ENCODE results near the gene IL12RB2. TPM values are rescaled to one million over a fixed set of nuclear protein-coding genes. Genes with fewer than 3 reads are reported as not detected.
A peak's percentile ranks its signal among the peaks of the same experiment; 100 is the strongest.

IL12RB2 gene
- total RNA-seq, 6 experiments from 2014 or later: 0.12 to 1.3 (median 0.31) TPM

DNA sequence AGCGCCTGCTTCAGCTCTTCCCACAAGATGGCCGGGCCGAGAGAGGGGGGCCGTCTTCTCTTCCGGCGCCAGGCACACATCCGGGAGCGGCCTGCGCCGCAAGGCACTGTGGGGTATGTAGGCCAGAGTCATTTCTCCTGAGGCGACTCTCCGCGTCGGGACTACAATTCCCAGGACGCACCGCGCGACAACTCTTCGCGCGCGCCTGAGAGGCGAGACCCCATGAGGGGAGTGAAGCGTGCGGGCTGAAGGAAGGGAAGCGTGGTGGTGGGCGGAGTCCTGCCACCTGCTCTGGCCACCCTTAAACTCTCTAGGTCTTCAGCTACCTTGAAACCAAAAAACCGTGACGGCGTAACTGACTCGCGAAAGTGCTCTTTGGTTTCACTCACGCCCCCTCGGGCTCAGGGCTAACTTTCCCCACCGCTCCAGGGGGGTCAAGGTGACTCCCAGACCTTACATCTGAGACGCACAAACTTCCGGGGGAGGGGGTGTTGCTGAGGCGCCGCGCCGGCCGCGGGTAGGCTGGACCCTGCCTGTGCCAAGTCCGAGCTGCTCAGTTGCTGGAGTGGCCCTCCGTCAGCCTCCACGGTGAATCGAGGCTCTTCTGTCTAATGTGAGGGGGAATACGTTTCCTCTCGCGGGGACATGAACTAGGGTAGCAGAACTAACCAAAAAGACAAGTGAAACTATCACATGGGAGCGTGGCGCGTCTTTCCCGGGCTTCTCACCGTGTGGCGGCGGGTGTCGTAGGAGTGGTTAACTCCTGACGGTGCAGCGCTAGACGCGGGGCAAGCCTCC lies 122.9 kb downstream of the IL12RB2 start, which contains the start of gene SERBP1:
Gene SERBP1 (minus strand): TSS at position 45 of the 798 bp plus-strand sequence. CDS start 102 bp downstream, outside the sequence.
- H3K4me1 ChIP-seq: peaks cover 0 to 12% (median 6%) of the 10 kb centered on the region in 4 donors

DNA sequence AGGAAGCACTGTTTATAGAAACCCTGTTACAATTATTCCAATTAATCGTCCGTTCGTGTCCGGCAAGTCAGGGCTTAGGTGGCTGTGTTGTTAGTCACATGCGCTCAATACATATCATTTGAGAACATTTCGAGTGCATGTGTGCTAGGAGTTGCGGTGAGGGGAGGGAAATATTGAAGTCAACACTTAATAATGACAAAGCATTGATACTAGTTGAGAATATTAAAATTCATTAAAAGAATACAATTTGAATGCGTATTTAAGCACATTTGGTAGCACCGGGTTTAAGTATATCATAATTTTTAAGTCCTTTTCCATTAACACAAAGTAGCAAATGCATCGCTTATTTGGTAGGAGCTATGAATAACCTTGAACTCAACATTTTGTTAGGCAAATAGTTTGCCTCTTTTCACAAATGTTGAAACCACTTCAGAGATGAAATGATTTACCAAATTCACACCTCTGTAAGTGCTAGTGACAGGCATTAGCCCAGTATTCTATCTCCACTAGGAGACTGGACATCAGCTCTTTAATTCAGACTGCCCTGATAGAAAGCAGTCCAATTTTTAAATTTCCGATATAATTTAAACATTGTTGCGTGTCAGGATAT lies 123.6 kb downstream of the IL12RB2 start:
- WGBS (ENCODE audit: insufficient coverage, low coverage, low lambda C conversion rate, missing lambda C conversion rate): 9% methylated on average over 12 of the region's 12 CpGs
- H3K4me1 ChIP-seq: peaks cover 0 to 12% (median 6%) of the 10 kb centered on the region in 4 donors
- H3K27me3 ChIP-seq: no peaks in the 10 kb centered on the region
- intact Hi-C loops (cut with DNase I): no loop called here
- H3K36me3 ChIP-seq: no peaks in the 10 kb centered on the region
- H3K9me3 ChIP-seq: no peaks in the 10 kb centered on the region
- TF ChIP-seq, protein P1, sequence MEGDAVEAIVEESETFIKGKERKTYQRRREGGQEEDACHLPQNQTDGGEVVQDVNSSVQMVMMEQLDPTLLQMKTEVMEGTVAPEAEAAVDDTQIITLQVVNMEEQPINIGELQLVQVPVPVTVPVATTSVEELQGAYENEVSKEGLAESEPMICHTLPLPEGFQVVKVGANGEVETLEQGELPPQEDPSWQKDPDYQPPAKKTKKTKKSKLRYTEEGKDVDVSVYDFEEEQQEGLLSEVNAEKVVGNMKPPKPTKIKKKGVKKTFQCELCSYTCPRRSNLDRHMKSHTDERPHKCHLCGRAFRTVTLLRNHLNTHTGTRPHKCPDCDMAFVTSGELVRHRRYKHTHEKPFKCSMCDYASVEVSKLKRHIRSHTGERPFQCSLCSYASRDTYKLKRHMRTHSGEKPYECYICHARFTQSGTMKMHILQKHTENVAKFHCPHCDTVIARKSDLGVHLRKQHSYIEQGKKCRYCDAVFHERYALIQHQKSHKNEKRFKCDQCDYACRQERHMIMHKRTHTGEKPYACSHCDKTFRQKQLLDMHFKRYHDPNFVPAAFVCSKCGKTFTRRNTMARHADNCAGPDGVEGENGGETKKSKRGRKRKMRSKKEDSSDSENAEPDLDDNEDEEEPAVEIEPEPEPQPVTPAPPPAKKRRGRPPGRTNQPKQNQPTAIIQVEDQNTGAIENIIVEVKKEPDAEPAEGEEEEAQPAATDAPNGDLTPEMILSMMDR (IDR thresholded peaks at IDR 0.05): no peak
- no peak for TF ChIP-seq POLR2A (IDR thresholded peaks at IDR 0.05)
- DNase-seq (no peak), ATAC-seq (no peak)
- peak overlapping the region; percentile 71 to 80 (median 75) for H3K4me3 ChIP-seq
- peak overlapping the region; percentile 77 to 90 (median 89) for H3K27ac ChIP-seq

More for the DNA sequence above, 122.9 kb downstream of the IL12RB2 start, which contains the start of gene SERBP1:
- DNase-seq (peak; percentile 97 to 98 (median 98)), ATAC-seq (peak; percentile 94 to 97 (median 94))
- Histone ChIP-seq H3K27me3 (no peaks in the 10 kb centered on the region), H3K36me3 (peaks cover 0 to 5% (median 2%) of the 10 kb centered on the region in 4 donors), H3K4me3 (peak within 1 kb of the TSS; percentile 71 to 80 (median 75)), H3K27ac (peak within 1 kb of the TSS; percentile 77 to 90 (median 89)), H3K9me3 (no peaks in the 10 kb centered on the region)
- 0% methylated on average over 29 of the region's 62 CpGs for WGBS (ENCODE audit: insufficient coverage, low coverage, low lambda C conversion rate, missing lambda C conversion rate)
- intact Hi-C loops (cut with DNase I): no loop called here
- TF ChIP-seq, protein P1 (IDR thresholded peaks at IDR 0.05): no peak
- peak; percentile 64 for TF ChIP-seq POLR2A (IDR thresholded peaks at IDR 0.05)

DNA sequence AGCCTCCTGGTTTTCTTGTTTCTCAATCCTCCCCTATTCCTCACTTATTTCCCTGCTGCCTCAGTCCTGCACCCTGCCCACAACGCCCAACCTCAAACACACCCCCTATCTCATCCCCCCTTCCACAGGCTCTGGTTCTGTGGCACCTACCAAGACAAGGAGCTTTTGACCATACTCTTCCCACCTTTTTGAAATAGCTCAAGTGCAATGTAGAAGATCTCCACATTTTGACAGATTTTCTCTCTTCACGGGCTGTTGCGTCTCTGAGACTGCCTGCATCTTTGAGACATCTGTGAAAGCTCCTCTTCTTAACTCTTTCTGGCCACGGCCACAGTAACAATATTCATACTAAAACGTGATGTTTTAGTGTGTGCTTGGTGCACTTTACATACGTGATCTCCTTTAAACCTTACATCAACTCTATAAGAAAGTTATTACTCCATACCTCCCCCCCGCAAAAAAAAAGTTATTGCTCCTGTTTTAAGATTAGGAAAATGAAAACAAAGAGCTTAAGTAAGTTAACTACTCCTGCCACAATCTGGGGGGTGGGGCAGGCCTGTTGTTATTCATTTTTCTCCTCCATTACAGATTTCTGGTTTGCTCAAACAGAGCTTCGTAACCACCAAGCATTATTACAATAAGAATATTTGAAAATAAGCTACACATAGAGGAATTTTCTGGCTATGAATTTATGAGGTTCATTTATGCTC lies 124.4 kb downstream of the IL12RB2 start:
- Histone ChIP-seq H3K4me3 (no peak overlapping the region), H3K27ac (no peak overlapping the region), H3K4me1 (peaks cover 0 to 6% (median 3%) of the 10 kb centered on the region in 4 donors), H3K36me3 (no peaks in the 10 kb centered on the region), H3K27me3 (no peaks in the 10 kb centered on the region), H3K9me3 (no peaks in the 10 kb centered on the region)
- ATAC-seq (no peak), DNase-seq (no peak)
- 74% methylated on average over 8 of the region's 8 CpGs for WGBS (ENCODE audit: insufficient coverage, low coverage, low lambda C conversion rate, missing lambda C conversion rate)
- TF ChIP-seq, protein P1 (IDR thresholded peaks at IDR 0.05): no peak
- no peak for TF ChIP-seq POLR2A (IDR thresholded peaks at IDR 0.05)
- intact Hi-C loops (cut with DNase I): no loop called here

DNA sequence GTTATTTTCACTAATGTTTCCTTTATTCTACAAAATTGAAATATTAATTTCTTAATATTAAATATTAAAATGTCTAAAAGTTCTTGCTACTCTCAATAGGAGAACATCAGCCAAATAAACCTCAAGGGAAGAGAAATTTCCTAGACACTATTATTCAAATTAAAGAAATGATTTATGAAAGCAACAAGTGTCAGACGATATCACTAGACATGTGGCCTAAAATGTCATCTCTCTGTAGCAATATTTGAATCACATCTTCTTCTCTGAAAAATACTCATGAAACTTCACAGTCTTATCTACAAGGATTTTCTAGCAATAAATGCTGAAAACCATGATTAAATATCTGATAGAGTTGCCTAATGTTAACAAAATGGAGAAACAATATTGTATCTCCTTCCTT lies 125.1 kb downstream of the IL12RB2 start:
- TF ChIP-seq, protein P1 (IDR thresholded peaks at IDR 0.05): no peak
- TF ChIP-seq POLR2A (IDR thresholded peaks at IDR 0.05): no peak
- Histone ChIP-seq H3K36me3 (no peaks in the 10 kb centered on the region), H3K9me3 (no peaks in the 10 kb centered on the region), H3K4me3 (no peak overlapping the region), H3K27ac (no peak overlapping the region), H3K4me1 (no peaks in the 10 kb centered on the region), H3K27me3 (no peaks in the 10 kb centered on the region)
- 81% methylated on average over 1 of the region's 1 CpG for WGBS (ENCODE audit: insufficient coverage, low coverage, low lambda C conversion rate, missing lambda C conversion rate)
- ATAC-seq: no peak
- intact Hi-C loops (cut with DNase I): no loop called here
- no peak for DNase-seq
